Transverse colon (tissue), 4 donors: ENCODE results near the gene ATF7IP2. TPM values are rescaled to one million over a fixed set of nuclear protein-coding genes. Genes with fewer than 3 reads are reported as not detected.

Source experiments
- DNase-seq: peaks from one replicate; pipeline ENCODE4 v3.0.0-alpha.2; 2019
- H3K27ac ChIP-seq, 4 donors: fragments of 200-600 bp; sonication (generic); 2 replicates each; pipeline ENCODE4 v1.5.1; 2016 to 2018; ENCODE audit warnings: inconsistent platforms in 4 of 4
- H3K27me3 ChIP-seq: fragments of 200-600 bp; sonication (generic); 2 replicates; pipeline ENCODE4 v1.5.1; 2017; ENCODE audit warnings: inconsistent platforms
- H3K36me3 ChIP-seq, 4 donors: fragments of 200-600 bp; sonication (generic); 2 replicates each; pipeline ENCODE4 v1.5.1; 2017 to 2019; ENCODE audit warnings: inconsistent platforms in 4 of 4
- H3K4me1 ChIP-seq, 4 donors: fragments of 200-600 bp; sonication (generic); 2 replicates each; pipeline ENCODE4 v1.5.1; 2017 to 2020; ENCODE audit warnings: inconsistent platforms in 4 of 4
- H3K4me3 ChIP-seq, 4 donors: fragments of 200-600 bp; sonication (generic); 1 replicate in 1 of 4; 2 replicates in 3 of 4; pipeline versions ENCODE4 v1.5.1 to v1.6.1; 2017 to 2019; ENCODE audit warnings: inconsistent platforms in 4 of 4
- H3K9me3 ChIP-seq, 2 donors: fragments of 200-600 bp; sonication (generic); 2 replicates each; pipeline ENCODE4 v1.5.1; 2017 to 2019; ENCODE audit warnings: inconsistent platforms in 2 of 2
- EP300 ChIP-seq: sonication (generic); formaldehyde crosslinking; IDR thresholded peaks from one replicate; pipeline ENCODE4 v1.6.1; 2017; ENCODE audit warnings: antibody characterized with exemption, low read depth
- POLR2A ChIP-seq: fragments of 450-650 bp; IDR thresholded peaks from one replicate; pipeline ENCODE4 v1.6.1; 2016; ENCODE audit warnings: antibody characterized with exemption, mild to moderate bottlenecking, moderate library complexity
- POLR2AphosphoS5 ChIP-seq, 3 donors: sonication (generic); formaldehyde crosslinking; IDR thresholded peaks; one replicate each; pipeline ENCODE4 v1.6.1; 2016; ENCODE audit warnings: antibody characterized with exemption in 3 of 3
- WGBS, 2 donors: methylation state at CpG; one replicate each; pipeline ENCODE4 v1.1.5; 2018; ENCODE audit warnings: low coverage in 1 of 2; 5-methylcytosine and 5-hydroxymethylcytosine counted together
- in situ Hi-C, 4 donors: fragments of 200-750 bp; cut with MboI; loops; one replicate each; pipeline versions ENCODE4 v1.15.0 to v1.15.1; 2017; ENCODE audit warnings: low sequenced_read_pairs in 3 of 4, low pct_ligation_motif_present in 1 of 4, low pct_unique_long_range_greater_than_20kb in 1 of 4
- intact Hi-C: fragments of 100-400 bp; cut with DNase I; formaldehyde crosslinking; loops from one replicate; pipeline ENCODE4 v1.15.1; 2023; ENCODE audit warnings: low total_unique reads
- total RNA-seq, 4 donors: library from RNA; depleted of rRNA; stranded (reverse); fragments of >200 nt; gene quantifications; one replicate each; pipeline ENCODE4 v1.1.0, GENCODE V29; 2016
- TF ChIP-seq, protein P1 (sequence below), 5 experiments: fragments of 200-600 bp in 3 of 5; fragments of 450-650 bp in 2 of 5; sonication (generic) in 3 of 5; IDR thresholded peaks; 1 replicate in 2 of 5; 2 replicates in 3 of 5; pipeline ENCODE4 v1.5.1; 2016 to 2017; ENCODE audit warnings: antibody characterized with exemption in 5 of 5, inconsistent platforms in 3 of 5, mild to moderate bottlenecking in 2 of 5, moderate library complexity in 1 of 5

The ATF7IP2 gene
- total RNA-seq, 4 donors from 2014 or later, result 1.5 to 22.9 (median 10.8) TPM

DNA sequence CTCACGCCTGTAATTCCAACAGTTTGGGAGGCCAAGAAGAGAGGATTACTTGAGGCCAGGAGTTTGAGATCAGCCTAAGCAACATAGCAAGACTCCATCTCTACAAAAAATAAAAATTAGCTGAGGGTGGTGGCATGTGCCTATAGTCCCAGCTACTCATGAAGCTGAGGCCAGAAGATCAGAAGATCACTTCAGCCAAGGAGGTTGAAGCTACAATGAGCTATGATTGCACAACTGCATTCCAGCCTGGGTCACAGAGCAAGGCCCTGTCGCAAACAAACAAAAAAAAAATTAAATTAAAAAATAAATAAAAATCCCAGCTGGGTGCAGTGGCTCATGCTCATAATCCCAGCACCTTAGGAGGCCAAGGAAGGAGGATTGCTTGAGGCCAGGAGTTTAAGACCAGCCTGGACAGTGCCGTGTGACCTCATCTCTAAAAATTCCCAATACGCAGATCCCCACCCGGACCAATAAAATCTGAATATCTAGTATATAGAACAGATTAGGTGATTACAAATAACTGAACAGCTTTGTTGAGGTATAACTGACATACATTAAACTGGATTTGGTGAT lies 18.2 kb upstream of the ATF7IP2 start:
- Histone ChIP-seq H3K36me3 (no peaks in the 10 kb centered on the region), H3K27ac (no peak overlapping the region), H3K4me3 (no peak overlapping the region), H3K27me3 (no peaks in the 10 kb centered on the region), H3K4me1 (no peaks in the 10 kb centered on the region), H3K9me3 (peaks cover 0 to 6% of the 10 kb centered on the region in 2 donors)
- 85 to 90% methylated on average over 5 of the region's 5 CpGs for WGBS, 2 donors
- intact Hi-C loops (no loop called here), in situ Hi-C loops (no loop called here)
- DNase-seq, result no peak
- TF ChIP-seq, protein P1, sequence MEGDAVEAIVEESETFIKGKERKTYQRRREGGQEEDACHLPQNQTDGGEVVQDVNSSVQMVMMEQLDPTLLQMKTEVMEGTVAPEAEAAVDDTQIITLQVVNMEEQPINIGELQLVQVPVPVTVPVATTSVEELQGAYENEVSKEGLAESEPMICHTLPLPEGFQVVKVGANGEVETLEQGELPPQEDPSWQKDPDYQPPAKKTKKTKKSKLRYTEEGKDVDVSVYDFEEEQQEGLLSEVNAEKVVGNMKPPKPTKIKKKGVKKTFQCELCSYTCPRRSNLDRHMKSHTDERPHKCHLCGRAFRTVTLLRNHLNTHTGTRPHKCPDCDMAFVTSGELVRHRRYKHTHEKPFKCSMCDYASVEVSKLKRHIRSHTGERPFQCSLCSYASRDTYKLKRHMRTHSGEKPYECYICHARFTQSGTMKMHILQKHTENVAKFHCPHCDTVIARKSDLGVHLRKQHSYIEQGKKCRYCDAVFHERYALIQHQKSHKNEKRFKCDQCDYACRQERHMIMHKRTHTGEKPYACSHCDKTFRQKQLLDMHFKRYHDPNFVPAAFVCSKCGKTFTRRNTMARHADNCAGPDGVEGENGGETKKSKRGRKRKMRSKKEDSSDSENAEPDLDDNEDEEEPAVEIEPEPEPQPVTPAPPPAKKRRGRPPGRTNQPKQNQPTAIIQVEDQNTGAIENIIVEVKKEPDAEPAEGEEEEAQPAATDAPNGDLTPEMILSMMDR (IDR thresholded peaks at IDR 0.05), result no peak
- TF ChIP-seq EP300, result no peak
- TF ChIP-seq POLR2A, result no peak
- TF ChIP-seq POLR2AphosphoS5 (IDR thresholded peaks at IDR 0.05), result no peak

DNA sequence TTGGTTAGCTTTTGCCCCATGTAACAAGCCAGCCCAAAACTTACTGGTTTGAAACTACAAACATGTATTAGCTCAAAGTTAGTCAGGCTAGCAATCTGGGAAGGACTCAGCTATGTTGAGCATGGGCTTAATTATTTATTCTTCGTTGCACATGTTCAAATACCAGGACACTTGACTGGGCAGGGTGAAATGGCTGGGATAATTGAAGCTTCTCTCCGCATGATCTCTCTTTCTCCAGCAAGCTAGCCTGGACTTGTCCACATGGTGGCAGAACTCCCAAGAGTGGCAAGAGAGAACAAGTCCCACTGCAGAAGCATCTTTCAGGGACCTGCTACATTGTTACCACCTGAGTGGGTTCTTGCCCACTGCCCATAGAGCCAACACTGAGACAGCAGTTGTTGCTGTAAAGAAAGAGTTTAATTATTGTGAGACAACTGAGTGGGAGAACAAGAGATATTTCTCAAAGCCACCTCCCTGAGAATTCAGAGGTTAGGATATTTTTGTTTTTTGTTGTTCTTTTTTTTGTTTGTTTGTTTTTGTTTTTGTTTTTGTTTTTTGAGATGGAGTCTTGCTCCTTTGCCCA lies 16.8 kb upstream of the ATF7IP2 start:
- in situ Hi-C loops, result no loop called here
- DNase-seq, result no peak
- H3K27me3 ChIP-seq, result no peaks in the 10 kb centered on the region
- no peak for TF ChIP-seq POLR2A
- TF ChIP-seq, protein P1 (IDR thresholded peaks at IDR 0.05), result no peak
- no peak for TF ChIP-seq POLR2AphosphoS5 (IDR thresholded peaks at IDR 0.05)
- TF ChIP-seq EP300, result no peak
- H3K36me3 ChIP-seq, result no peaks in the 10 kb centered on the region
- WGBS, 2 donors, result 78 to 92% methylated on average over 2 of the region's 2 CpGs
- intact Hi-C loops, result no loop called here
- H3K27ac ChIP-seq, result no peak overlapping the region
- H3K4me1 ChIP-seq, result no peaks in the 10 kb centered on the region
- no peak overlapping the region for H3K4me3 ChIP-seq
- peaks cover 0 to 10% of the 10 kb centered on the region in 2 donors for H3K9me3 ChIP-seq

DNA sequence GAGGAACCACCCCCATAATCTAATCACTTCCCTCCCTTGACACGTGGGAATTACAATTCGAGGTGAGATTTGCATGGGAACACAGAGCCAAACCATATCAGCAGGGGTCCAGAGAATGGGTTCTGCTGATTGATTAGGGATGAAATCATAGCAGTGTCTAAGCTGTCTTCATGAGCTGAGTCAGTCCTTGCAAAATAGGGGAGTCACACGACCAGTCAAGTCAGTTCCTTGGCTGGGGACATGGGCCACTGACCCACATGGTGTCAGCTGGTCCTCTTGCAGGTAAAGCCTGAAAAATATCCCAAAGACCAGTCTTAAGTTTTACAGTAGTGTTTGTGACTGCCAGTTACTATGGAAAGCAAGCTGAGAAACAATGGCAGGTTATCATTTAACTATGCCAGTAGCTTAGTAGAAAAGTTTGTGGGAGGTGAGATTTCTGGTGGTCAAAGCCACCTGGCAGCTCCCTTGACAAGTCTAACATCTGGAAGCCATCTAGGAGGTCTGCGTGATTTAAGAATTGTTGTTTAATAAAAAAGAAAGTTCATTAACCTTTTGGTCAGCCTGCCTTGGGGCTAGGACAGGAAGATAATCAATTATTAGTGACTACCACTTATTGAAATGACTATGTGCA lies 15.7 kb upstream of the ATF7IP2 start:
- no peak for DNase-seq
- in situ Hi-C loops, result no loop called here
- TF ChIP-seq POLR2A (no peak), POLR2AphosphoS5 (IDR thresholded peaks at IDR 0.05) (no peak), EP300 (no peak)
- TF ChIP-seq, protein P1 (IDR thresholded peaks at IDR 0.05), result no peak
- Histone ChIP-seq H3K27me3 (no peaks in the 10 kb centered on the region), H3K9me3 (peaks cover 0 to 10% of the 10 kb centered on the region in 2 donors), H3K4me1 (no peaks in the 10 kb centered on the region), H3K27ac (no peak overlapping the region), H3K36me3 (no peaks in the 10 kb centered on the region), H3K4me3 (no peak overlapping the region)
- 71 to 72% methylated on average over 3 to 4 of the region's 4 CpGs for WGBS, 2 donors
- intact Hi-C loops, result no loop called here

DNA sequence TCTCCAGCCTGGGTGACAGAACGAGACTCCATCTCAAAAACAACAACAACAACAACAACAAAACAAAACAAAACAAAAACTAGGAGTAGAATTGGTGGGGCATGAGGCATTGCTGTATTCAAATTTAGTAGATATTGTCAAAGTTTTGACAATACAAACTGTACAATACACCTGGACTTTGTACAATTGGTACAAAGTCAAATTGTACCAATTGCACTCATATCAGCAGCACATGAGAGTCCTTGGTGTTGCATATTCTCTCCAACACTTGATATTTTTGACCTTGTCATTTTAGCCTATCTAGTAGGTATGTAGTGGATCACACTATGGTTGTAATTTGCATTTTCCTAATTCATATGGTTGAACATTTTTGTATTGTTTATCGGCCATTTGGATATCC lies 14.3 kb upstream of the ATF7IP2 start:
- H3K27ac ChIP-seq, result no peak overlapping the region
- H3K9me3 ChIP-seq, result peaks cover 0 to 10% of the 10 kb centered on the region in 2 donors
- no peaks in the 10 kb centered on the region for H3K4me1 ChIP-seq
- H3K4me3 ChIP-seq, result no peak overlapping the region
- TF ChIP-seq, protein P1 (IDR thresholded peaks at IDR 0.05), result no peak
- TF ChIP-seq EP300 (no peak), POLR2A (no peak), POLR2AphosphoS5 (IDR thresholded peaks at IDR 0.05) (no peak)
- intact Hi-C loops (no loop called here), in situ Hi-C loops (no loop called here)
- H3K27me3 ChIP-seq, result no peaks in the 10 kb centered on the region
- no peak for DNase-seq
- no peaks in the 10 kb centered on the region for H3K36me3 ChIP-seq
- WGBS, 2 donors, result 71 to 75% methylated on average over 2 of the region's 2 CpGs
